H1 (cell line): ENCODE measurements around the gene DSCAM. TPM values are rescaled to one million over a fixed set of nuclear protein-coding genes. Genes with fewer than 3 reads are reported as not detected.

Experiments
- CTCF ChIA-PET: fragments of 300-600 bp; sonication (Branson Sonifier 250); formaldehyde crosslinking; loops from one replicate; lab custom pipeline; 2021; ENCODE audit not compliant: partially characterized antibody; lab: Charles Lee
- POLR2A ChIA-PET: fragments of 300-600 bp; sonication (Branson Sonifier 250); formaldehyde crosslinking; loops from one replicate; lab custom pipeline; 2021; ENCODE audit warnings: inconsistent platforms; ENCODE audit not compliant: partially characterized antibody; lab: Charles Lee
- DNase-seq, 2 experiments: peaks; one replicate each; pipeline versions ENCODE4 v3.0.0 to v3.0.0-alpha.2; 2010 to 2022; ENCODE audit warnings: low spot score in 2 of 2, low read depth in 1 of 2, mixed read lengths in 1 of 2
- FAIRE-seq: peaks from 2 replicates; lab custom pipeline; 2011; peaks lifted over from hg19 to GRCh38; lab: Jason Lieb, UNC
- H2AFZ ChIP-seq: 2 replicates; pipeline ENCODE4 v1.8.1; 2012; ENCODE audit warnings: low read length, inconsistent platforms
- H2AK5ac ChIP-seq: 2 replicates; pipeline ENCODE4 v1.6.1; 2013; ENCODE audit warnings: low read depth, low read length
- H2BK120ac ChIP-seq: replicated peaks from 2 replicates; pipeline ENCODE3; 2013; ENCODE audit warnings: low read depth, low read length, inconsistent platforms
- H2BK12ac ChIP-seq: 2 replicates; pipeline ENCODE4 v1.6.1; 2013; ENCODE audit warnings: low read depth, low read length
- H2BK15ac ChIP-seq: 2 replicates; pipeline ENCODE4 v1.6.1; 2013; ENCODE audit warnings: low read length
- H2BK20ac ChIP-seq: 2 replicates; pipeline ENCODE4 v1.6.1; 2013; ENCODE audit warnings: low read length
- H2BK5ac ChIP-seq: 2 replicates; pipeline ENCODE4 v1.6.1; 2013; ENCODE audit warnings: low read depth, low read length
- H3K14ac ChIP-seq: 2 replicates; pipeline ENCODE4 v1.6.1; 2013; ENCODE audit warnings: inconsistent platforms; ENCODE audit not compliant: insufficient read length
- H3K18ac ChIP-seq: 2 replicates; pipeline ENCODE4 v1.6.1; 2013; ENCODE audit warnings: low read length; ENCODE audit errors: extremely low read depth
- H3K23ac ChIP-seq: 2 replicates; pipeline ENCODE4 v1.6.1; 2013; ENCODE audit warnings: inconsistent platforms; ENCODE audit not compliant: insufficient read length
- H3K23me2 ChIP-seq: 2 replicates; pipeline ENCODE4 v1.6.1; 2013; ENCODE audit warnings: low read depth, low read length
- H3K27ac ChIP-seq: 2 replicates; pipeline ENCODE4 v1.6.1; 2011; ENCODE audit warnings: low read depth, low read length, inconsistent platforms
- H3K27me3 ChIP-seq, 4 experiments: replicated peaks in 1 of 4; 1 replicate in 1 of 4; 2 replicates in 3 of 4; pipeline versions ENCODE4 v1.6.1 to v1.8.1; 2011 to 2013; ENCODE audit warnings: low read length in 3 of 4, mild to moderate bottlenecking in 3 of 4, inconsistent platforms in 2 of 4, mixed read lengths in 2 of 4, moderate library complexity in 1 of 4; ENCODE audit not compliant: control insufficient read depth in 3 of 4, insufficient read depth in 3 of 4; ENCODE audit errors: extremely low read depth in 1 of 4
- H3K36me3 ChIP-seq, 4 experiments: 2 replicates each; pipeline versions ENCODE4 v1.6.1 to v1.8.1; 2011 to 2013; ENCODE audit warnings: mild to moderate bottlenecking in 4 of 4, low read length in 3 of 4, moderate library complexity in 2 of 4, control low read depth in 1 of 4, inconsistent platforms in 1 of 4; ENCODE audit not compliant: insufficient read depth in 4 of 4, control insufficient read depth in 2 of 4
- H3K4ac ChIP-seq: replicated peaks from 2 replicates; pipeline ENCODE3; 2013; ENCODE audit warnings: low read length, low read depth, mixed read lengths, inconsistent platforms; ENCODE audit not compliant: insufficient read length
- H3K4me1 ChIP-seq, 4 experiments: replicated peaks in 1 of 4; 1 replicate in 1 of 4; 2 replicates in 3 of 4; pipeline versions ENCODE4 v1.6.1 to v1.8.1; 2011 to 2013; ENCODE audit warnings: low read length in 3 of 4, inconsistent platforms in 2 of 4, mixed read lengths in 1 of 4; ENCODE audit not compliant: insufficient read depth in 4 of 4, control insufficient read depth in 3 of 4
- H3K4me2 ChIP-seq, 2 experiments: 2 replicates each; pipeline versions ENCODE4 v1.6.1 to v1.8.1; 2011 to 2013; ENCODE audit warnings: low read depth in 2 of 2, low read length in 2 of 2, control low read depth in 1 of 2, inconsistent platforms in 1 of 2, mild to moderate bottlenecking in 1 of 2; ENCODE audit not compliant: insufficient read depth in 1 of 2
- H3K4me3 ChIP-seq, 4 experiments: fragments of 200-600, 300-600 bp in 1 of 4; sonication (generic), shearing (Covaris generic), sonication (Bioruptor Twin) in 1 of 4; 2 replicates each; pipeline versions ENCODE4 v1.5.1 to v1.8.1; 2011 to 2016; ENCODE audit warnings: low read length in 4 of 4, low read depth in 3 of 4, control low read depth in 2 of 4, inconsistent platforms in 2 of 4, mild to moderate bottlenecking in 2 of 4, mixed read lengths in 1 of 4, moderate library complexity in 1 of 4; ENCODE audit not compliant: insufficient read depth in 2 of 4; ENCODE audit errors: extremely low read depth in 1 of 4
- H3K56ac ChIP-seq: replicated peaks from 2 replicates; pipeline ENCODE3; 2013; ENCODE audit warnings: low read depth, mild to moderate bottlenecking, mixed read lengths, low read length, inconsistent platforms; ENCODE audit not compliant: insufficient read length
- H3K79me1 ChIP-seq: 2 replicates; pipeline ENCODE4 v1.6.1; 2013; ENCODE audit warnings: low read depth, low read length, control low read depth
- H3K79me2 ChIP-seq, 2 experiments: 2 replicates each; pipeline versions ENCODE4 v1.6.1 to v1.8.1; 2012 to 2013; ENCODE audit warnings: low read length in 2 of 2, mild to moderate bottlenecking in 2 of 2, inconsistent platforms in 1 of 2; ENCODE audit not compliant: insufficient read depth in 2 of 2, control insufficient read depth in 1 of 2
- H3K9ac ChIP-seq, 4 experiments: replicated peaks in 1 of 4; 1 replicate in 1 of 4; 2 replicates in 3 of 4; pipeline versions ENCODE4 v1.6.1 to v1.8.1; 2011 to 2013; ENCODE audit warnings: low read depth in 3 of 4, low read length in 3 of 4, control low read depth in 2 of 4, mild to moderate bottlenecking in 2 of 4, moderate library complexity in 2 of 4, inconsistent platforms in 1 of 4; ENCODE audit errors: extremely low read depth in 1 of 4
- H3K9me3 ChIP-seq, 2 experiments: 2 replicates each; pipeline versions ENCODE4 v1.6.1 to v1.8.1; 2012 to 2013; ENCODE audit warnings: mild to moderate bottlenecking in 2 of 2, moderate library complexity in 2 of 2, control low read depth in 1 of 2, inconsistent platforms in 1 of 2, low read depth in 1 of 2, low read length in 1 of 2, mixed read lengths in 1 of 2; ENCODE audit not compliant: insufficient read depth in 2 of 2
- H4K20me1 ChIP-seq, 2 experiments: replicated peaks in 1 of 2; 2 replicates each; pipeline versions ENCODE3 to v1.8.1; 2011 to 2013; ENCODE audit warnings: inconsistent platforms in 2 of 2, low read length in 2 of 2, mild to moderate bottlenecking in 1 of 2; ENCODE audit not compliant: insufficient read depth in 2 of 2, control insufficient read depth in 1 of 2
- H4K5ac ChIP-seq: 2 replicates; pipeline ENCODE4 v1.6.1; 2013; ENCODE audit warnings: low read length, low read depth, mixed read lengths, inconsistent platforms; ENCODE audit not compliant: insufficient read length
- H4K8ac ChIP-seq: 2 replicates; pipeline ENCODE4 v1.8.0; 2013; ENCODE audit warnings: mild to moderate bottlenecking, moderate library complexity, low read length, inconsistent platforms; ENCODE audit not compliant: insufficient read depth; ENCODE audit errors: extremely low read depth
- H4K91ac ChIP-seq: replicated peaks from 2 replicates; pipeline ENCODE3; 2013; ENCODE audit warnings: low read length, mixed read lengths, inconsistent platforms; ENCODE audit not compliant: insufficient read length
- WGBS, 2 experiments: shearing (Covaris generic) in 1 of 2; methylation state at CpG; one replicate each; pipeline versions ENCODE4 v1.1.6 to v1.1.7; 2013 to 2015; ENCODE audit warnings: low lambda C conversion rate in 2 of 2, mixed read lengths in 2 of 2, inconsistent platforms in 1 of 2, low coverage in 1 of 2, missing lambda C conversion rate in 1 of 2; ENCODE audit not compliant: insufficient replicate concordance in 2 of 2, insufficient coverage in 1 of 2, insufficient read length in 1 of 2; ENCODE audit errors: extremely low coverage in 1 of 2, missing lambda C conversion rate in 1 of 2; 5-methylcytosine and 5-hydroxymethylcytosine counted together
- polyA plus RNA-seq, 7 experiments: library from polyadenylated mRNA; depleted of rRNA in 3 of 7; stranded (reverse) in 5 of 7; unstranded in 2 of 7; fragments of >200 nt in 5 of 7; fragments of 200-250 nt in 2 of 7; gene quantifications; 1 replicate in 5 of 7; 2 replicates in 1 of 7; 4 replicates in 1 of 7; pipeline versions ENCODE4 v1.2.1 to v1.2.3, GENCODE V29; 2011 to 2013; ENCODE audit warnings: missing spikeins in 2 of 7, mixed read lengths in 2 of 7
- total RNA-seq: library from RNA; stranded (reverse); fragmentation: NEBNext Ultra II Directional; extraction: Animal tissue kit (Norgen Biotek cat#: 25700); gene quantifications from 2 replicates; pipeline ENCODE4 v1.2.1, GENCODE V29; 2021
- TF ChIP-seq, protein P1 (sequence below): IDR thresholded peaks from 2 replicates; pipeline ENCODE4 v1.6.1; 2011; ENCODE audit warnings: low read length, improper control_type of control experiment

Gene DSCAM
- total and polyA plus RNA-seq, 2 of the 8 experiments (the other 6 are each of a cell fraction or from before 2014, with no cell fraction given) = 0.02 to 0.15 TPM

GRCh38 chr21:40616377-40616704 is 230.6 kb downstream of the DSCAM start:
- Histone ChIP-seq H3K27ac (no peak overlapping the region), H2AFZ (no peak overlapping the region), H2BK15ac (no peak overlapping the region), H3K36me3 (no peaks in the 10 kb centered on the region), H3K4me2 (no peak overlapping the region), H2BK120ac (no peak overlapping the region), H3K56ac (no peak overlapping the region), H4K91ac (no peak overlapping the region), H3K79me1 (no peaks in the 10 kb centered on the region), H2BK20ac (no peak overlapping the region), H3K23ac (no peak overlapping the region), H4K20me1 (no peaks in the 10 kb centered on the region), H3K14ac (no peak overlapping the region), H3K18ac (no peak overlapping the region), H3K4me3 (no peak overlapping the region), H3K9ac (no peak overlapping the region), H3K9me3 (no peaks in the 10 kb centered on the region), H3K23me2 (no peaks in the 10 kb centered on the region), H2BK5ac (no peak overlapping the region), H4K5ac (no peak overlapping the region), H2BK12ac (no peak overlapping the region), H4K8ac (no peak overlapping the region), H2AK5ac (no peak overlapping the region), H3K4ac (no peak overlapping the region), H3K79me2 (no peaks in the 10 kb centered on the region), H3K4me1 (peaks cover 0 to 3% (median 1%) of the 10 kb centered on the region in 4 experiments; a peak in 2 of 7 replicates), H3K27me3 (no peaks in the 10 kb centered on the region)
- TF ChIP-seq, protein P1, sequence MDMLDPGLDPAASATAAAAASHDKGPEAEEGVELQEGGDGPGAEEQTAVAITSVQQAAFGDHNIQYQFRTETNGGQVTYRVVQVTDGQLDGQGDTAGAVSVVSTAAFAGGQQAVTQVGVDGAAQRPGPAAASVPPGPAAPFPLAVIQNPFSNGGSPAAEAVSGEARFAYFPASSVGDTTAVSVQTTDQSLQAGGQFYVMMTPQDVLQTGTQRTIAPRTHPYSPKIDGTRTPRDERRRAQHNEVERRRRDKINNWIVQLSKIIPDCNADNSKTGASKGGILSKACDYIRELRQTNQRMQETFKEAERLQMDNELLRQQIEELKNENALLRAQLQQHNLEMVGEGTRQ = no peak
- POLR2A ChIA-PET = no interaction called here
- CTCF ChIA-PET = interaction anchor here (0.9 to 1.3 kb wide), 4 partner anchors 11 to 14 kb away, joined by 3 to 5 read pairs (median 4); no protein-coding TSS in a partner anchor
- 97% methylated on average over 4 of the region's 5 CpGs; no CpG with 5 or more reads in 1 of the 2 experiments for WGBS, 2 experiments
- DNase-seq (no peak), FAIRE-seq (no peak)
